ENCODE results near the gene ADAMTS8.
"Not testable (repeated sequence)": the region's sequence is repeated elsewhere in the genome, so short reads cannot be mapped to it uniquely, and the experiment has no call there.

Gene ADAMTS8

GRCh38 chr11:130448039-130448415 is 19.6 kb upstream of the ADAMTS8 start:
- TF ChIP-seq, protein P1, sequence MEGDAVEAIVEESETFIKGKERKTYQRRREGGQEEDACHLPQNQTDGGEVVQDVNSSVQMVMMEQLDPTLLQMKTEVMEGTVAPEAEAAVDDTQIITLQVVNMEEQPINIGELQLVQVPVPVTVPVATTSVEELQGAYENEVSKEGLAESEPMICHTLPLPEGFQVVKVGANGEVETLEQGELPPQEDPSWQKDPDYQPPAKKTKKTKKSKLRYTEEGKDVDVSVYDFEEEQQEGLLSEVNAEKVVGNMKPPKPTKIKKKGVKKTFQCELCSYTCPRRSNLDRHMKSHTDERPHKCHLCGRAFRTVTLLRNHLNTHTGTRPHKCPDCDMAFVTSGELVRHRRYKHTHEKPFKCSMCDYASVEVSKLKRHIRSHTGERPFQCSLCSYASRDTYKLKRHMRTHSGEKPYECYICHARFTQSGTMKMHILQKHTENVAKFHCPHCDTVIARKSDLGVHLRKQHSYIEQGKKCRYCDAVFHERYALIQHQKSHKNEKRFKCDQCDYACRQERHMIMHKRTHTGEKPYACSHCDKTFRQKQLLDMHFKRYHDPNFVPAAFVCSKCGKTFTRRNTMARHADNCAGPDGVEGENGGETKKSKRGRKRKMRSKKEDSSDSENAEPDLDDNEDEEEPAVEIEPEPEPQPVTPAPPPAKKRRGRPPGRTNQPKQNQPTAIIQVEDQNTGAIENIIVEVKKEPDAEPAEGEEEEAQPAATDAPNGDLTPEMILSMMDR (IDR thresholded peaks at IDR 0.05; ENCODE audit: insufficient read depth, low read depth, low read length, missing control alignments), result no peak
- DNase-seq (ENCODE audit: low read depth), result no peak
- H3K4me3 ChIP-seq (ENCODE audit: low read depth, low read length), result no peak overlapping the region

DNA sequence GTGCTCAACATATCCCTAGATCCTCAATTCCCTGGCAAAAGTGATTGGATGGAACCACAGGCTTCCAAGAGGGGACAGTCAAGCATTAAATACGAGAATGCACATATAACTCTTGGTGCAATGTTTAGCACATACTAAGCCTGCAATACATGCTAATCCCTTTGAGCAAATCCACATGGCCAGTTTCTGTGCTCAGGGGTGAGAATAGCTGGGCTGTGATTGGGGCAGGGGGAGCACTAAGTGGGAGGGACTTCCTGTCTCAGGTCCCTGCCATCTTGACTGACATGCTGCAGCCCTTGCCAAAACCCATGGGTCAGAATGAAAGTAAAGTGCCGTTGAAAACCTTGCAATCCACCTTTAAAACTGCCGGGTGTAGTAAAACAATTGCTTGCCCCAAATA is 17.4 kb upstream of the ADAMTS8 start:
- TF ChIP-seq, protein P1 (IDR thresholded peaks at IDR 0.05; ENCODE audit: insufficient read depth, low read depth, low read length, missing control alignments), result no peak
- no peak for DNase-seq (ENCODE audit: low read depth)
- H3K4me3 ChIP-seq (ENCODE audit: low read depth, low read length), result no peak overlapping the region

GRCh38 chr11:130442737-130443136 is 14.3 kb upstream of the ADAMTS8 start:
- TF ChIP-seq, protein P1 (IDR thresholded peaks at IDR 0.05; ENCODE audit: insufficient read depth, low read depth, low read length, missing control alignments), result no peak
- H3K4me3 ChIP-seq (ENCODE audit: low read depth, low read length), result no peak overlapping the region
- DNase-seq (ENCODE audit: low read depth), result no peak

DNA sequence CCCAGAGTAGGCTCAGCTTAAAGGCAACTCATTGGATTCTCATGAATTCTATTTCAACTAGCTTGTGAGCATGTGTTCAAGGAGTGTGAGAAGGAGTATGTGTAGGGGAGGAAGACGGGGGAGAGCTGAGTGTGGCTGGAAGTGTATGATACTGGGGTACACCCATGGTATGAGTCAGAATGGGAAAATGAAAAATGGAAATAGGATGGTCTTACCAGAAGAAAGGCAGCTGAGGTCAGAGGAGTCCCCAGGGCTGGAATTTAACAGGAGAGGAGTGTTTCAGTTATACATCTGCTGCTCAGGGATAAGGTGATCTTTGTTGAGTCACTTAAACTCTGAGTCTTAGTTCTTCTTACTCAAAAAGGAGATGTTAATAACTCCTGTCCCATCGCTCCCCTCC is 13.3 kb upstream of the ADAMTS8 start:
- no peak overlapping the region for H3K4me3 ChIP-seq (ENCODE audit: low read depth, low read length)
- TF ChIP-seq, protein P1 (IDR thresholded peaks at IDR 0.05; ENCODE audit: insufficient read depth, low read depth, low read length, missing control alignments), result no peak
- DNase-seq (ENCODE audit: low read depth), result no peak

DNA sequence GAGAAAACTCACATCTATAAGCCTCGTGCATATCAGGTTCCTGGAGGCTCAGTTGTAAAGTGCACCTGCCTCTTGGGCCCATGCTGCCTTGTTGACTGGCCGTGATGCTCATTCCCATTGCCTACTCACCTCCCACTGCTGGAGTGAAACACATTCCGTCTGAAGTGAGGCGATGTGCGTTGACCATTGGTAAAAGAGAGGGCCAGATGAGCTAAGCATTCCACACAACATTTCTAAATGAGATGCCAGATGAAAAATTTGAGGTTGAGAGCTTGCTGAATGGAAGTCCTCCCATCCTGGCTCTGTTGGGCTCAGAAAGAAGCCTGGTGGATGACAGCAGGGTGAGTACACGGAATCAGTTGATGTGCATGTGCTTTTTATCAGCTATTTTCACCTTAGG is 11.5 kb upstream of the ADAMTS8 start:
- H3K4me3 ChIP-seq (ENCODE audit: low read depth, low read length), result no peak overlapping the region
- no peak for DNase-seq (ENCODE audit: low read depth)
- TF ChIP-seq, protein P1 (IDR thresholded peaks at IDR 0.05; ENCODE audit: insufficient read depth, low read depth, low read length, missing control alignments), result no peak

DNA sequence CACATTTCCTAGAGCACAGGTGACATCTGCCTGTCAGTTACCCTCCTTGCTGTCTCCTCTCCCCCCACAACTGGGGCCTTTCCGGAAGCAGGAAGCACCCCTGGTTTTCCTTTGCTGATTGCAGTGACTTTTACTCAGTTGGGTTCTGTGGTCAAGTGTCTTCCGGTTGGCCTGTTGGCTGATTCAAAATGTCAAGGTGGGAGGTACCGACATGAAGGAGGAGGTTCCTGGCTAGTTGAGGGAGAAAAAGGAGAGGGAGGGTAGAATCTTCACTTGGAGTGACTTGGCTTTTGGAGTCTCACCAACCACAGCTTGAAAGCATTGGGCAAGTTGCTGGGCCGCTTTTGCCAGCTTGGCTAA is 10.7 kb upstream of the ADAMTS8 start:
- TF ChIP-seq, protein P1 (IDR thresholded peaks at IDR 0.05; ENCODE audit: insufficient read depth, low read depth, low read length, missing control alignments), result no peak
- H3K4me3 ChIP-seq (ENCODE audit: low read depth, low read length), result no peak overlapping the region
- peak; percentile 52 for DNase-seq (ENCODE audit: low read depth)

DNA sequence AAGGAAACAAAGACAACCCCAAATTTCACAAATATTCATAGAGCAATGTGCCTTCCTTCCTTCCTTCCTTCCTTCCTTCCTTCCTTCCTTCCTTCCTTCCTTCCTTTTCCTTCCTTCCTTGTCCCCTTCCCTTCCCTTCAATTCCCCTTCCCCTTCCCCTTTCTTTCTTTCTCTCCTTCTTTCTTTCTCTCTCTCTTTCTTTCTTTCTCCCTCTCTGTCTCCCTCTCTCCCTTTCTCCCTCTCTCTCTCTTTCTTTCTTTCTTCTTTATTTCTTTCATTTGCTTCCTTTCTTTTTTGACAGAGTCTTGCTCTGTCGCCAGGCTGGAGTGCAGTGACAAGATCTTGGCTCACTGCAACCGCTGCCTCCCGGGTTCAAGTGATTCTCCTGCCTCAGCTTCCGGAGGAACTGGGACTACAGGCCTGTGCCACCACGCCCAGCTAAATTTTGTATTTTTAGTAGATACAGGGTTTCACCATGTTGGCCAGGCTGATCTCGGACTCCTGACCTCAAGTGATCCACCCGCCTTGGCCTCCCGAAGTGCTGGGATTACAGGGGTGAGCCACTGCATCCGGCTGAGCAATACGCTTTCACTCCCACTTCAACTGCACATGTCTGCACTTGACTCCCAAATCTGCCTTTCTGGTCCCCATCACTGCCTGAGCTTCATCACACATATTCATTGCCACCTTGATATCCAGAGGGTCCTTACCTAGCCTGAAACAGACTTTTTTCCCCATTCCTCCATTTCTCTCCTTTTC is 10.2 kb upstream of the ADAMTS8 start:
- DNase-seq (ENCODE audit: low read depth), result not testable (repeated sequence)

More for the DNA sequence above, 10.2 kb upstream of the ADAMTS8 start:
- H3K4me3 ChIP-seq (ENCODE audit: low read depth, low read length), result not testable (repeated sequence)

All from GM12865 (cell line).